Activated CD4-positive, alpha-beta memory T cell treated with anti-CD3 and anti-CD28 coated beads, Interleukin-2, amount 10 ng/mL, durations not matched to agents 7 days and 5 days (primary cell): ENCODE results near the gene HSD17B4. TPM values are rescaled to one million over a fixed set of nuclear protein-coding genes. Genes with fewer than 3 reads are reported as not detected.

Experiments used
- CTCF ChIA-PET: fragments of 350-600 bp; sonication (Branson Sonifier 250); formaldehyde crosslinking; loops from one replicate; lab custom pipeline; 2021; ENCODE audit warnings: antibody characterized with exemption, inconsistent platforms; lab: Charles Lee
- POLR2A ChIA-PET: fragments of 350-600 bp; sonication (Branson Sonifier 250); formaldehyde crosslinking; loops from one replicate; lab custom pipeline; 2021; ENCODE audit warnings: antibody characterized with exemption; lab: Charles Lee
- DNase-seq: peaks from one replicate; pipeline ENCODE4 v3.0.0-alpha.2; 2020
- H3K27ac Mint-ChIP-seq: one replicate; pipeline ENCODE4 v1.8.0; 2021; ENCODE audit warnings: mild to moderate bottlenecking, mixed read lengths
- H3K27me3 Mint-ChIP-seq: one replicate; pipeline ENCODE4 v1.8.0; 2021; ENCODE audit warnings: mixed read lengths
- H3K36me3 Mint-ChIP-seq: one replicate; pipeline ENCODE4 v1.8.0; 2021; ENCODE audit warnings: low read depth, mixed read lengths
- H3K4me1 Mint-ChIP-seq: one replicate; pipeline ENCODE4 v1.8.0; 2021; ENCODE audit warnings: mixed read lengths
- H3K4me3 Mint-ChIP-seq: one replicate; pipeline ENCODE4 v1.8.0; 2021; ENCODE audit warnings: mild to moderate bottlenecking, mixed read lengths
- H3K9me3 Mint-ChIP-seq: one replicate; pipeline ENCODE4 v1.8.0; 2021; ENCODE audit warnings: mixed read lengths
- total RNA-seq, 2 experiments: library from RNA; stranded (reverse); gene quantifications; one replicate each; pipeline ENCODE4 v1.2.3, GENCODE V29; 2021

Gene HSD17B4
- total RNA-seq, 2 experiments from 2014 or later = 57.2 to 59.1 TPM

DNA sequence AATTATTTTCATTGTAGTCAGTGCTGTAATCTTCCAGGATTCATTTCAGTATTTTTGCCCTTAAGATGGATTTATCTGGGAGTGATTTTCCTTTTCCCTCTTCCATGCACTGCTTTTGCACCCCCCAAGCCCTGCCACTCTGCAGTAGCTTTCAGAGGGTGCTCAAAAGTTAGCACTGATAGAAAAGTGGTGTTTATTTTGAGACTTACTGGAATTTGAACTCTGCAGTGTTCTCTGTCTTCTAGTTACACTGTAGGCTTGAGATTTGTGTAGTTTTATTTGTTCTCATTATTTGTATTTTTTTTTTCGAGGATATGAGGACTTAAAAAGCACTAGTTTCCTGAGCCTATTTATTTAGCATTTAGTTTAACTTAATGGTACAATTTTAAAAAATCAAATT, 70.5 kb downstream of the HSD17B4 start:
- CTCF ChIA-PET = no interaction called here
- H3K36me3 Mint-ChIP-seq = peaks cover 3% of the 10 kb centered on the region

DNA sequence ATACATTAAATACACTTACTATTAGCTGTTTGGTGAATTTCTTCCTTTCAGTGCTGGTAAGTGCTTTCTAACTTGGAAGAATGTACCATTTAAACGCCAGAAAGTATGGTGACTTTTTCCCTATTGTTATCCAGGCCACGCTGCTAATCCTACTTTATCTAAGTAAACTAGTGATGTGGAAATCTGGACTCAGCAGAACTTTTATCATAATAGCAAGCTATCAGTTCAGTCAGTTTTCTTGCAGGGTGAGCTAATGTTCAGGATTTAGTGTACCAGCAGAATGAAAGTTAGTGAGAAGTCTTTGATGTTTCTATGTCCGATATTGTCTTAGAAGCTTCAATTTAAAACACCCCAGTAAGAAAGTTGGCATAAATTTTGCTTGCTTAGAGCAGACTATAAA, 72.2 kb downstream of the HSD17B4 start:
- H3K27me3 Mint-ChIP-seq = no peaks in the 10 kb centered on the region
- CTCF ChIA-PET = interaction anchor here (1.5 kb wide), 1 partner anchor 54 kb away, joined by 4 read pairs; no protein-coding TSS in a partner anchor
- POLR2A ChIA-PET = no interaction called here
- no peak overlapping the region for H3K4me3 Mint-ChIP-seq
- H3K27ac Mint-ChIP-seq = no peak overlapping the region
- no peaks in the 10 kb centered on the region for H3K36me3 Mint-ChIP-seq
- DNase-seq = no peak
- no peaks in the 10 kb centered on the region for H3K4me1 Mint-ChIP-seq
- H3K9me3 Mint-ChIP-seq = no peaks in the 10 kb centered on the region

More for the DNA sequence above, 70.5 kb downstream of the HSD17B4 start:
- Mint-ChIP-seq H3K4me1 (no peaks in the 10 kb centered on the region), H3K27me3 (no peaks in the 10 kb centered on the region), H3K4me3 (no peak overlapping the region), H3K27ac (no peak overlapping the region), H3K9me3 (no peaks in the 10 kb centered on the region)
- DNase-seq = no peak
- POLR2A ChIA-PET = no interaction called here

DNA sequence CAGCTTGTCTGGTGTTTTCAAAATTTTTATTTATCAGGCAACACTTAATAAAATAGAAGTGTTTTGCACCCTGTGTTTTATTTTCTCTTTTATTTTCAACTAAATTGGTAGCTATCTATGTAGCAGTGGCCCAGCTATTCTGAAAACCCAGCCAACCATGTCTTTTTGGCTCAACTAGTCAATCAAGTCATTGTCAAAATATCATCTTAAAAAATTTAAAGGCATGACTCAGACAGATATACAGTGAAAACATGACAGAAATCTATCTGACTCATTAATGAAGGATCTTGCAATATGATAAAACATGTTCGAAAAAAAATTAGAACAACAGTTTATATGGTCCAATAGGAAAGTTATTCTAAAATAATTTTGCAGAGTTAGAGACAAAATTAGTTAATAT, 75.1 kb downstream of the HSD17B4 start:
- Mint-ChIP-seq H3K27me3 (no peaks in the 10 kb centered on the region), H3K27ac (no peak overlapping the region), H3K36me3 (peaks cover 3% of the 10 kb centered on the region), H3K4me1 (no peaks in the 10 kb centered on the region), H3K4me3 (no peak overlapping the region), H3K9me3 (no peaks in the 10 kb centered on the region)
- ChIA-PET CTCF (no interaction called here), POLR2A (no interaction called here)
- DNase-seq = no peak

DNA sequence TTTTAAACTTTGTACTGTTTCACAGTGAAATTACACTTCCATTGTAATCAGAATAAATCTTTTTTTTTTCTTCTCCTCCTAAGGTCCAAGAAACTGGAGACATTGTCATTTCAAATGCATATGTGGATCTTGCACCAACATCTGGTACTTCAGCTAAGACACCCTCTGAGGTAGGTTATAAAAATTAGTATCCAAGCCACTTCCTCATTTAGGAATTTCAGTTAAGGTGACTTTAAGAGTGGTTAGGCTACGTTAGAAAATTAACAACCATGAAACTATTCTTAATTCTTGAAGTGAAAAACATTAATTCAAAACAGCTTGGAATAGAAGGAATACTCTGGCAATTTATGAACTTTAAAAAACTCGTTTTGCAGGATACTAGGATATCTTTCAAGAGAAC, 77.5 kb downstream of the HSD17B4 start:
- H3K27me3 Mint-ChIP-seq = no peaks in the 10 kb centered on the region
- ChIA-PET CTCF (interaction anchor here (1.6 kb wide), 1 partner anchor 11 kb away, joined by 3 read pairs; no protein-coding TSS in a partner anchor), POLR2A (no interaction called here)
- no peak overlapping the region for H3K27ac Mint-ChIP-seq
- H3K4me1 Mint-ChIP-seq = no peaks in the 10 kb centered on the region
- H3K4me3 Mint-ChIP-seq = no peak overlapping the region
- H3K9me3 Mint-ChIP-seq = no peaks in the 10 kb centered on the region
- DNase-seq = no peak
- peaks cover 3% of the 10 kb centered on the region for H3K36me3 Mint-ChIP-seq

DNA sequence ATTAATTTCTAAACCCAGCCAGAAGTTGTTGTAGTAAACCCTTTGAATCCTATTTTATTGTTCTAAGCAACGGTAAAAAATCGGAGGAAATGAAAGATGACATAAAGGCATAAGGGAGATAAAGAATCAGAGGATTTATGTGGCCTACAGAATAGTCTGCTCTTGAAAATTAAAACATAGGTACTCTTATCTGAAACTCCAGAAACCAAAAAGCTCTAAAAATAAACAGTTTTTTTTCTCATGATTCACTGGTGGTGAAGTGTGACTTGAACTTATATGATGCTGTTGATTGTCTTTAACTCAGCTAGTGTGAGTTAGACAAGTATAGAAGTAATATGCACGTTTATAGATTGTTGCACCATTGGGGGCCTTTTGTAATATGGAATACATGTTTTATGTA, 80.3 kb downstream of the HSD17B4 start:
- POLR2A ChIA-PET = no interaction called here
- H3K4me3 Mint-ChIP-seq = no peak overlapping the region
- no peak overlapping the region for H3K27ac Mint-ChIP-seq
- no peaks in the 10 kb centered on the region for H3K9me3 Mint-ChIP-seq
- CTCF ChIA-PET = no interaction called here
- H3K27me3 Mint-ChIP-seq = no peaks in the 10 kb centered on the region
- H3K4me1 Mint-ChIP-seq = peaks cover 3% of the 10 kb centered on the region
- H3K36me3 Mint-ChIP-seq = peaks cover 3% of the 10 kb centered on the region
- DNase-seq = no peak

DNA sequence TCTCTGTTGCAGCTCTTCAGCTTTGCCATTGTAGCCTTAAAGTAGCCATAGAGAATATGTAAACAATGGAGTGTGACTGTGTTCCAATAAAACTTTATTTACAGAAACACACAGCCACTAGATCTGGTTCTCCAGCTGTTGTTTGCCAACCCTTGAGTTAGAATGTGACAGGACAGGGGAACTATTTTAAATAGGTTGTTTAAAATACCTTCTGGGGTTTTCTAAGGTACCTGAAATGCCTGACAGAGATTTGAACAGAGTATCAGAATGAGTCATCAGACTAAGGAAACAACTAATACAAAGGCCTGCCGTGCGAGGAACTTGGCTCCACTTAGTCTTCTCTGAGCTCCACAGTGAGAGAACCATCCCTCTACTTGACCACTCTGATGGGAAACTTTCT, 85.4 kb downstream of the HSD17B4 start:
- H3K9me3 Mint-ChIP-seq = no peaks in the 10 kb centered on the region
- peaks cover 11% of the 10 kb centered on the region for H3K4me1 Mint-ChIP-seq
- no peak overlapping the region for H3K27ac Mint-ChIP-seq
- POLR2A ChIA-PET = no interaction called here
- CTCF ChIA-PET = no interaction called here
- H3K4me3 Mint-ChIP-seq = no peak overlapping the region
- no peaks in the 10 kb centered on the region for H3K27me3 Mint-ChIP-seq
- no peak for DNase-seq
- H3K36me3 Mint-ChIP-seq = peaks cover 11% of the 10 kb centered on the region

DNA sequence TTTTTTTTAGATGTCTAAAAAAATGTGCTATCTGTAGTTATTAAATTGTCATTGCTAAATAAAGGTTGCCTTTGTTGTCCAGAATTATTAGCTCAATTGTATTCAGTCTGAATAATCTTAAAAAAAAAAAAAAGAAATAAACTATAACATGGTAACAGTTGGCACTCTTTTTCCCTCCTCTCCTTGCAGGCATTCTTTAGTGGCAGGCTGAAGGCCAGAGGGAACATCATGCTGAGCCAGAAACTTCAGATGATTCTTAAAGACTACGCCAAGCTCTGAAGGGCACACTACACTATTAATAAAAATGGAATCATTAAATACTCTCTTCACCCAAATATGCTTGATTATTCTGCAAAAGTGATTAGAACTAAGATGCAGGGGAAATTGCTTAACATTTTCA, 89.4 kb downstream of the HSD17B4 start:
- H3K27me3 Mint-ChIP-seq = no peaks in the 10 kb centered on the region
- CTCF ChIA-PET = no interaction called here
- no peak overlapping the region for H3K4me3 Mint-ChIP-seq
- POLR2A ChIA-PET = no interaction called here
- no peaks in the 10 kb centered on the region for H3K9me3 Mint-ChIP-seq
- DNase-seq = no peak
- no peak overlapping the region for H3K27ac Mint-ChIP-seq
- peaks cover 11% of the 10 kb centered on the region for H3K4me1 Mint-ChIP-seq
- peaks cover 11% of the 10 kb centered on the region for H3K36me3 Mint-ChIP-seq

DNA sequence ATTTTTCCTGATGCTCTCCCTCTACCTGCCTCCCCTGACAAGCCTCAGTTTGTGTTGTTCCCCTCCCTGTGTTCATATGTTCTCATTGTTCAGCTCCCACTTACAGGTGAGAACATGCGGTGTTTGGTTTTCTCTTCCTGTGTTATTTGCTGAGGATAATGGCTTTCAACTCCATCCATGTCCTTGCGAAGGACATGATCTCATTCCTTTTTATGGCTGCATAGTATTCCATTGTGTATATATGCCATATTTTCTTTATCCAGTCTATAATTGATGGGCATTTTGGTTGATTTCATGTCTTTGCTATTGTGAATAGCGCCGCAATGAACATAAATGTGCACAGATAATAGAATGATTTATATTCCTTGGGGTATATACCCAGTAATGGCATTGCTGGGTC, 99.5 kb downstream of the HSD17B4 start:
- Mint-ChIP-seq H3K4me1 (no peaks in the 10 kb centered on the region), H3K27ac (no peak overlapping the region), H3K9me3 (no peaks in the 10 kb centered on the region), H3K4me3 (no peak overlapping the region), H3K36me3 (no peaks in the 10 kb centered on the region), H3K27me3 (no peaks in the 10 kb centered on the region)
- no peak for DNase-seq
- CTCF ChIA-PET = no interaction called here
- POLR2A ChIA-PET = no interaction called here

DNA sequence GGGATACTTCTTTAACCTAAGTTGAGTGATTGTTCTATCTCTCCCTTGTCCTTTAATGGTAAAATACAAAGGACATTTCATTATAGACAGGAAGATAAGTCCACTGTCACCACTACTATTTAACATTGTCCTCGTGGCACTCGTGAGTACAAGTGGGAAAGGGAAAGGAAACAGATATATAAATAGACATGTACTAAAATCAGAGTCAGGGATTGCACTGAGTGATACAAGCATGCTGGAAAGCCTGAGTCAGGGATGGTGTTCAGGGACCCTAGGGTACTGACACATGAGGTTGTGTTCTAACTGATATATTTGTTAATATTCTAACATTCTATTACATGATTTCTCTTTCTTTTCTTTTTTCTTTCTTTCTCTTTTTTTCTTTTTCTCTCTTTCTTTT, 102.3 kb downstream of the HSD17B4 start:
- H3K9me3 Mint-ChIP-seq = no peaks in the 10 kb centered on the region

DNA sequence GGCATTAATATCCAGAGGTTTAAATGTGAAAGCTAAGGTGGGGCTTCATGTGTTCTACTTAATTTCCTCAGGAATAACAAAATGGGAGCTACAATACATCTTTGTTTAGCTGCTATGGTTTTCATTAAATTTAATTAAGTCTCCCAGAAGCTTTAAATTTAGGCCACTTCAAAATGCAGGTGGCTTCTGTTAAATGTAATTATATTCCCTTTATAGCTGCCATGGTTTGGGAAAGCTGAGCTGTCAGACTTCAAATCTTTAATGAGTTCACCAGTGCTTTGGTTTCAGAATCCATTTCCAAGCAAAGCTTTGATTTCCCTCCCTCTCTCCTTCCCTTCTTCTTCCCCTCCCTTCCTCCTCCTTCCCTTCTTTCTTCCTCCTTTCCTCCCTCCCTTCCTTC, 118.6 kb downstream of the HSD17B4 start:
- Mint-ChIP-seq H3K36me3 (no peaks in the 10 kb centered on the region), H3K4me1 (no peaks in the 10 kb centered on the region), H3K9me3 (no peaks in the 10 kb centered on the region), H3K4me3 (no peak overlapping the region), H3K27me3 (peaks cover 2% of the 10 kb centered on the region), H3K27ac (no peak overlapping the region)
- ChIA-PET CTCF (no interaction called here), POLR2A (no interaction called here)
- no peak for DNase-seq

More for the DNA sequence above, 102.3 kb downstream of the HSD17B4 start:
- CTCF ChIA-PET = no interaction called here
- H3K4me1 Mint-ChIP-seq = no peaks in the 10 kb centered on the region
- H3K4me3 Mint-ChIP-seq = no peak overlapping the region
- no peak for DNase-seq
- no peak overlapping the region for H3K27ac Mint-ChIP-seq
- H3K36me3 Mint-ChIP-seq = no peaks in the 10 kb centered on the region
- POLR2A ChIA-PET = no interaction called here
- peaks cover 1% of the 10 kb centered on the region for H3K27me3 Mint-ChIP-seq

DNA sequence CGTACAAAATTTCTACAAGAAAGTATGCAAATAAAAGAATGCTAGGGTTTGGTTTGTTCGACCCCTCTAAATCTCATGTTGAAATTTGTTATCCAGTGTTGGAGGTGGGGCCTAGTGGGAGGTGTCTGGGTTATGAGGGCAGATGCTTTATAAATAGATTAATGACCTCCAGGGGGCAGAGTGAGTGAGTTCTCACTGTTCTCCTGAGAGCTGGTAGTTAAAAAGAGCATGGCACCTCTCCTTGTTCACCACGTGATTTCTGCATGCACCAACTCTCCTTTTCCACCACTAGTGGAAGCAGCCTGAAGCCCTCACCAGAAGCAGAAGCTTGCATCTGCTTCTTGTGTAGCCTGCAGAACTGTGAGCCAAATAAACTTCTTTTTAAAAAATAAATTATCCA, 126.6 kb downstream of the HSD17B4 start:
- no peaks in the 10 kb centered on the region for H3K36me3 Mint-ChIP-seq
- CTCF ChIA-PET = no interaction called here
- no peaks in the 10 kb centered on the region for H3K4me1 Mint-ChIP-seq
- peaks cover 5% of the 10 kb centered on the region for H3K27me3 Mint-ChIP-seq
- POLR2A ChIA-PET = no interaction called here
- DNase-seq = no peak
- no peak overlapping the region for H3K27ac Mint-ChIP-seq
- H3K9me3 Mint-ChIP-seq = no peaks in the 10 kb centered on the region
- H3K4me3 Mint-ChIP-seq = no peak overlapping the region

DNA sequence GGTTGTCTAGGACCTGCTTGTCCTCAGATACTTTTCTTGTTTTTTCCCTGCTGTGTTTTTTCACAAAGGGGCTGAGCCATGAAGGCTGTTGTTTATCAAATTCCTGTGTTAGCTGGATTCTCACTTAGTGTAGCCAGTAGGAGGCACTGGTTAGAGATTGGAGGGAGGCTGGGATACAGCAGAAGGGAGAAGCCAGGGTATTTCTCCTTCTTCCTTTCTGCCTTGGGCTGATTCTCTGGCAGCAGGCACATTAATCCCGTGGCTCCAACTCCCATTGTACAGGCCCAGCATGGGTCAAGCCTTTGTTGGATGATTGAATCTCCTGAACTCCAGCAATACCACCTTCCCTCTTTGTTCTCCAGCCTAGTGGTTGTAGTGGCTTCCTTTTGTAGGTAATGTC, 130.7 kb downstream of the HSD17B4 start:
- ChIA-PET CTCF (no interaction called here), POLR2A (no interaction called here)
- no peaks in the 10 kb centered on the region for H3K36me3 Mint-ChIP-seq
- H3K4me1 Mint-ChIP-seq = no peaks in the 10 kb centered on the region
- no peak for DNase-seq
- no peaks in the 10 kb centered on the region for H3K9me3 Mint-ChIP-seq
- H3K27me3 Mint-ChIP-seq = peaks cover 5% of the 10 kb centered on the region
- H3K27ac Mint-ChIP-seq = no peak overlapping the region
- no peak overlapping the region for H3K4me3 Mint-ChIP-seq

DNA sequence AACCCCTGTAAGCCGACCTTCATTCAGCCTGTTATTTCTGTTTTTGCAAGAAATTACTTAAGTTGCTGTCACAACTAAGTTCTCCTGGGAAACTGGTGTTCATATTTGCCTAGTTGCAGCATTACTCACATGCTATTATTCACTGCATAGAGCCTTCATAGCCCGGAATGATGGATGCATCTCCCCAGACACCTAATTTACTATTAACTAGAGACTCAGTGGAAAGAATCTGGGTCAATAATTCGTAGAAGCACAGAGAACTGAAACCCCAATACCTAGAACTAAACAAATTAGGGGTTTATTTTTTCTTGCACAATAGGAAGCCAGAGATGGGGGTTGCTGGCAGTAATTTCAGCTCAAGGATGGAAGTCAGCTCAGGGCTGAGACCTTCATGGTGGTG, 131.4 kb downstream of the HSD17B4 start:
- no peak for DNase-seq
- Mint-ChIP-seq H3K27me3 (peaks cover 5% of the 10 kb centered on the region), H3K4me1 (no peaks in the 10 kb centered on the region), H3K9me3 (no peaks in the 10 kb centered on the region), H3K4me3 (no peak overlapping the region), H3K27ac (no peak overlapping the region), H3K36me3 (no peaks in the 10 kb centered on the region)
- ChIA-PET CTCF (no interaction called here), POLR2A (no interaction called here)
